Measurements from ENCODE around the gene EMC9.

DNA sequence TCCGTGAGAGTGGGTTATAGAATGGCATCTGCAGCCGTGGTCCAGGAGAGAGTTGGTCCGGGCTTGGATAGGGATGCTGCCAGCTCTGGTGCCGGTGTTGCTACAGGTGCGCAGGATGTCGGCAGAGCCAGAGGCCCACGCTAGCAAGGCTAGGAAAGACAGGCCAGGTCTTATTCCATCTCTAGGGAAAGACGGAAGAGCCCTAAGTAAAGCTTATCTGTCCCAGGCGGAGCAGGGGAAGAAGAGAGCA, 5.9 kb downstream of the EMC9 start:
- TF ChIP-seq CTCF (IDR thresholded peaks at IDR 0.05; ENCODE audit: low read length): no peak
- no peak for TF ChIP-seq EZH2 (optimal IDR thresholded peaks at IDR 0.05; ENCODE audit: low read depth, low read length)
- TF ChIP-seq EZH2phosphoT487 (IDR thresholded peaks at IDR 0.05; ENCODE audit: low read length): no peak
